Mesendoderm (in vitro differentiated cells): Measurements from ENCODE around the gene SLA2.

Experiments used
- DNase-seq: peaks from one replicate; pipeline ENCODE4 v3.0.0; 2013
- H2AK5ac ChIP-seq: 2 replicates; pipeline ENCODE4 v1.6.1; 2013; ENCODE audit warnings: low read length, inconsistent platforms
- H2BK120ac ChIP-seq: 2 replicates; pipeline ENCODE4 v1.6.1; 2013; ENCODE audit warnings: low read depth, mild to moderate bottlenecking, low read length, moderate library complexity, mixed read lengths
- H2BK15ac ChIP-seq: replicated peaks from 2 replicates; pipeline ENCODE4 v1.6.1; 2013; ENCODE audit warnings: low read depth, mild to moderate bottlenecking, moderate library complexity
- H2BK5ac ChIP-seq: 2 replicates; pipeline ENCODE4 v1.6.1; 2013; ENCODE audit warnings: low read length, inconsistent platforms
- H3K18ac ChIP-seq: 2 replicates; pipeline ENCODE4 v1.6.1; 2013; ENCODE audit warnings: mild to moderate bottlenecking, low read length, mixed read lengths
- H3K23ac ChIP-seq: one replicate; pipeline ENCODE4 v1.6.1; 2013; ENCODE audit warnings: low read length
- H3K27ac ChIP-seq: 2 replicates; pipeline ENCODE4 v1.5.1; 2013; ENCODE audit warnings: low read depth, mild to moderate bottlenecking, inconsistent platforms, low read length, moderate library complexity
- H3K27me3 ChIP-seq: 2 replicates; pipeline ENCODE4 v1.6.1; 2013; ENCODE audit warnings: low read length, control low read depth, mild to moderate bottlenecking, inconsistent platforms; ENCODE audit not compliant: insufficient read depth, poor library complexity
- H3K36me3 ChIP-seq: 2 replicates; pipeline ENCODE4 v1.6.1; 2013; ENCODE audit warnings: low read length, inconsistent platforms; ENCODE audit not compliant: control insufficient read depth, insufficient read depth
- H3K4ac ChIP-seq: one replicate; pipeline ENCODE4 v1.6.1; 2013; ENCODE audit warnings: low read depth, mild to moderate bottlenecking, low read length, moderate library complexity
- H3K4me1 ChIP-seq: 2 replicates; pipeline ENCODE4 v1.6.1; 2013; ENCODE audit warnings: low read depth, low read length, inconsistent platforms; ENCODE audit not compliant: control insufficient read depth
- H3K4me2 ChIP-seq: 2 replicates; pipeline ENCODE4 v1.6.1; 2013; ENCODE audit warnings: low read length
- H3K4me3 ChIP-seq: 2 replicates; pipeline ENCODE4 v1.5.1; 2013; ENCODE audit warnings: mild to moderate bottlenecking, low read length
- H3K56ac ChIP-seq: one replicate; pipeline ENCODE4 v1.6.1; 2013; ENCODE audit warnings: low read length
- H3K79me1 ChIP-seq: 2 replicates; pipeline ENCODE4 v1.6.1; 2013; ENCODE audit warnings: low read length, inconsistent platforms
- H3K79me2 ChIP-seq: 2 replicates; pipeline ENCODE4 v1.6.1; 2013; ENCODE audit warnings: mild to moderate bottlenecking, low read length; ENCODE audit not compliant: control insufficient read depth, insufficient read depth
- H3K9ac ChIP-seq: 2 replicates; pipeline ENCODE4 v1.6.1; 2013; ENCODE audit warnings: low read length, inconsistent platforms
- H4K5ac ChIP-seq: one replicate; pipeline ENCODE4 v1.6.1; 2013; ENCODE audit warnings: low read length
- H4K8ac ChIP-seq: one replicate; pipeline ENCODE4 v1.6.1; 2013; ENCODE audit warnings: low read depth, mild to moderate bottlenecking, control low read depth, low read length, moderate library complexity
- WGBS: extraction: QIAGEN DNeasy Blood & Tissue Kit; methylation state at CpG from one replicate; pipeline ENCODE4 v1.1.7; 2013; ENCODE audit warnings: low lambda C conversion rate, missing lambda C conversion rate; ENCODE audit not compliant: insufficient coverage; ENCODE audit errors: extremely low coverage; 5-methylcytosine and 5-hydroxymethylcytosine counted together

The SLA2 gene

GRCh38 chr20:36591854-36592641, 53.9 kb downstream of the SLA2 start:
- Histone ChIP-seq H3K27ac (peak overlapping the region; percentile 77), H3K18ac (peak overlapping the region; percentile 4), H4K8ac (no peak overlapping the region), H3K4ac (no peak overlapping the region), H2BK120ac (no peak overlapping the region), H3K4me2 (no peak overlapping the region), H3K56ac (peak overlapping the region; percentile 40), H3K36me3 (peaks cover 1% of the 10 kb centered on the region), H2BK5ac (no peak overlapping the region), H2AK5ac (no peak overlapping the region), H2BK15ac (no peak overlapping the region), H4K5ac (no peak overlapping the region), H3K4me3 (no peak overlapping the region), H3K4me1 (peaks cover 5% of the 10 kb centered on the region), H3K23ac (no peak overlapping the region), H3K9ac (no peak overlapping the region), H3K79me1 (peaks cover 3% of the 10 kb centered on the region), H3K27me3 (no peaks in the 10 kb centered on the region), H3K79me2 (no peaks in the 10 kb centered on the region)
- DNase-seq = peak; percentile 92
- WGBS = no CpG with 5 or more reads among the region's 9 CpGs

DNA sequence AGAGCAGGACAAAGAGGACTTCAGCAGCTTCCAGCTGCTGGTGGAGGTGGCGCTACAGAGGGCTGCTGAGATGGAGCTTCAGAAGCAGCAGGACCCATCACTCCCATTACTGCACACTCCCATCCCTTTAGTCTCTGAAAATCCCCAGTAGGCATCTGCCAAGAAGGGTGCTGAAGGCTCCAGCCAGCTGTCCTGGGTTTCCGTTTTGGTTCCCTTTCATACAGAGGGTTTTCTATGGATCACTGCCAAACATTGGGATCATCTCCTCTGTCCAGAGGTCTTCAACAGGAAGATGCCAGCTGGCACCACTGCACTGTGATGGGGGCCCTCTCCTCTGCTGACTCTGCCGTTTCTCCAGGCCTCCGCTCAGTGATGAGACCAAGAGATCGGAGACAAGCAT, 54.7 kb downstream of the SLA2 start:
- no peak overlapping the region for H3K4ac ChIP-seq
- peaks cover 7% of the 10 kb centered on the region for H3K4me1 ChIP-seq
- no CpG with 5 or more reads among the region's 5 CpGs for WGBS
- no peak overlapping the region for H4K8ac ChIP-seq
- H3K4me2 ChIP-seq = no peak overlapping the region
- H2BK120ac ChIP-seq = no peak overlapping the region
- no peak overlapping the region for H3K9ac ChIP-seq
- no peaks in the 10 kb centered on the region for H3K27me3 ChIP-seq
- peaks cover 4% of the 10 kb centered on the region for H3K79me1 ChIP-seq
- peak overlapping the region; percentile 77 for H3K27ac ChIP-seq
- no peak overlapping the region for H2AK5ac ChIP-seq
- H3K36me3 ChIP-seq = peaks cover 1% of the 10 kb centered on the region
- no peak overlapping the region for H4K5ac ChIP-seq
- peak overlapping the region; percentile 40 for H3K56ac ChIP-seq
- no peak for DNase-seq
- H3K18ac ChIP-seq = peak overlapping the region; percentile 4
- H3K4me3 ChIP-seq = no peak overlapping the region
- H3K23ac ChIP-seq = peak overlapping the region; percentile 81
- H2BK5ac ChIP-seq = peak overlapping the region; percentile 69
- peaks cover 1% of the 10 kb centered on the region for H3K79me2 ChIP-seq
- no peak overlapping the region for H2BK15ac ChIP-seq

DNA sequence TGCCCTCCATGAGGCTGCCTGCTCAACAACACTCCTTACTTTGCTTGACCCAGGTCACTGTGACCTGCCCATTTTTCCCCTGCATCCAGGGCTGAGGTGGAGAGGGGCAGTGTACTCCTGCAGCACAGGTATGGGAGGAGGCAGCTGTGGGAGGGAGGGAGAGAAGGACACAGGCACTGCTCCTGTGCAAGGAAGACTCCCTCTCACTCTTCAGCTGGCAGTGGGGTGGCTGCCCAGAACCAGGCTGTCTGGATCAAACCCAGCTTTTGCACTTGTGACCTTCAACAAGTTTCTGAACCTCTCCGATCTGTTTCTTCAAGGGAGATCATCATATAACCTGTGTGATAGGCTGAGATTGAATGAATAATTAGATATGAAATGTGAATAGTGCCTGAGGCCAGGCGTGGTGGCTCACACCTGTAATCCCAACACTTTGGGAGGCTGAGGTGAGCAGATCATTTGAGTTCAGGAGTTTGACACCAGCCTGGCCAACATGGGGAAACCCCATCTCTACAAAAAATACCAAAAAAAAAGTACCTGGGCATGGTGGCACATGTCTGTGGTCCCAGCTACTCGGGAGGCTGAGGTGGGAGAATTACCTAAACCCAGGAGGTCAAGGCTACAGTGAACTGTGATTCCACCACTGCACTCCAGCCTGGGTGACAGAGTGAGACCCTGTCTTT, 58.5 kb downstream of the SLA2 start:
- H3K4ac ChIP-seq = no peak overlapping the region

DNA sequence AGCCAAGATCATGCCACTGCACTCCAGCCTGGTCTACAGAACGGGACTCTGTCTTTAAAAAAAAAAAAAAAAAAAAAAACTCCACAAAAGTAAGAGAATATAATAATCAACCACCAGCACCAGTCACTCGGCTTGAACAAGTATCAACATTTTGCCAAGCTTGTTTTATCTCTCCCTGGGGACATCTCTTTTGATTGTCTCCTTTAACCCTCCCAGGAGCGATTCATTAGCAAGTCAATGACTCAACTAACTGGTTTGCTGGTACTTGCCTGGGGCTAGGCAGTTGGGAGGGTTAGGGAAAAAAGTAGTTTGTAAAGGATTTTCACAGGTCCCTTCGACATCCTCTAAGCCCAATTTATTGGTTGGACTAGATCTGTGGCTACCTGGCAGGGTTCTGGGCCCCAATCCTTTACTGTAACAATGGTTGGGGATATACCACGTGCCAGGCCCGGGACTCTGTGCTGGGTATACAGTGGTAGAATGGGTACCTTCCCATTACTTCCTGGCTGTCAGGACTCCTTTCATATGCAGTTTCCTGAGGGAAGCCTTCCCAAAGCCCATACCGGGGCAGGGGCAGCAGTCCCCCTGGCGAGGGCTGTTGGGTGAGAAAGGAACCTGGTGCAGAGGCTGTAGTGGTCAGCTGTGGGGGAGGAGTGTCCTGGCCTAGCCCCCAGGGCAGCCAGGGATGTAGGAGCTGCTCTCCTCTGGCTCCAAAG, 60.4 kb downstream of the SLA2 start:
- Histone ChIP-seq H3K23ac (no peak overlapping the region), H2BK120ac (no peak overlapping the region), H3K18ac (peak overlapping the region; percentile 6), H3K27me3 (no peaks in the 10 kb centered on the region), H3K4me1 (peaks cover 7% of the 10 kb centered on the region), H3K56ac (peak overlapping the region; percentile 78), H3K9ac (peak overlapping the region; percentile 17), H2BK15ac (no peak overlapping the region), H4K8ac (no peak overlapping the region), H4K5ac (no peak overlapping the region), H2AK5ac (no peak overlapping the region), H3K27ac (peak overlapping the region; percentile 93), H3K36me3 (peaks cover 3% of the 10 kb centered on the region), H2BK5ac (peak overlapping the region; percentile 79), H3K4ac (peak overlapping the region; percentile 71), H3K79me2 (peaks cover 1% of the 10 kb centered on the region), H3K79me1 (peaks cover 8% of the 10 kb centered on the region), H3K4me2 (no peak overlapping the region), H3K4me3 (no peak overlapping the region)
- no CpG with 5 or more reads among the region's 8 CpGs for WGBS
- DNase-seq = peak; percentile 98

More for the DNA sequence above, 58.5 kb downstream of the SLA2 start:
- Histone ChIP-seq H2BK15ac (no peak overlapping the region), H3K27ac (no peak overlapping the region), H3K56ac (no peak overlapping the region), H4K5ac (no peak overlapping the region), H3K18ac (no peak overlapping the region), H3K4me1 (peaks cover 12% of the 10 kb centered on the region), H3K4me3 (no peak overlapping the region), H4K8ac (no peak overlapping the region), H2BK120ac (no peak overlapping the region), H3K4me2 (no peak overlapping the region), H2AK5ac (no peak overlapping the region), H3K79me1 (peaks cover 5% of the 10 kb centered on the region), H3K9ac (no peak overlapping the region), H3K79me2 (peaks cover 1% of the 10 kb centered on the region), H2BK5ac (no peak overlapping the region), H3K36me3 (peaks cover 2% of the 10 kb centered on the region), H3K27me3 (no peaks in the 10 kb centered on the region), H3K23ac (no peak overlapping the region)
- no CpG with 5 or more reads among the region's 3 CpGs for WGBS
- DNase-seq = no peak

DNA sequence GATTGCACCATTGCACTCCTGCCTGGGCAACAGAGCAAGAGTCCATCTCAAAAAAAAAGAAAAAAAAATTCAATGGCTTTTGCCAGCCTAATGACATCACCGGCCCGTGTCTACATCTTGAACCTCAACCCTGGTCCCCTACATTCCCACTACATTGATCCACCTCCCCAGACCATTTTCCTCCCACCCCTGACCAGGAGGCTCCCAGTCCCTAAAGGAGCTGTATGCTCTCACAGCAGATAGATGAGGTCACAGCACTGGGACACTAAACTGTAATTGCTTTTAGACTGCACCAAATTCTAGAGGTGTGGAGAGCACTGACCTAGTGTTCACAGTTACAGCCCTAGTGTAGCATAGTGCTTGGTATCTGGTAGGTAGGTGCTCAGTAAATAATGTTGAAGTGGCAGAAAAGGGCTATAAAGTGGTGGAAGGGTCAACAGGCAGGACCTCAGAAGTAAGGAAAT, 61.9 kb downstream of the SLA2 start:
- no peak for DNase-seq
- H3K27ac ChIP-seq = no peak overlapping the region
- peaks cover 8% of the 10 kb centered on the region for H3K79me1 ChIP-seq
- H3K4me1 ChIP-seq = peaks cover 7% of the 10 kb centered on the region
- H3K4me3 ChIP-seq = no peak overlapping the region
- H3K23ac ChIP-seq = no peak overlapping the region
- no peak overlapping the region for H2BK15ac ChIP-seq
- no peak overlapping the region for H3K18ac ChIP-seq
- H3K56ac ChIP-seq = no peak overlapping the region
- H4K8ac ChIP-seq = no peak overlapping the region
- WGBS = no CpG with 5 or more reads among the region's 2 CpGs
- no peak overlapping the region for H3K9ac ChIP-seq
- no peak overlapping the region for H3K4me2 ChIP-seq
- no peak overlapping the region for H3K4ac ChIP-seq
- H3K79me2 ChIP-seq = peaks cover 1% of the 10 kb centered on the region
- peaks cover 5% of the 10 kb centered on the region for H3K36me3 ChIP-seq
- H3K27me3 ChIP-seq = no peaks in the 10 kb centered on the region
- no peak overlapping the region for H2AK5ac ChIP-seq
- no peak overlapping the region for H2BK5ac ChIP-seq
- H2BK120ac ChIP-seq = no peak overlapping the region
- H4K5ac ChIP-seq = no peak overlapping the region
